H9 (cell line): ENCODE measurements around the gene PCDH9. TPM values are rescaled to one million over a fixed set of nuclear protein-coding genes. Genes with fewer than 3 reads are reported as not detected.
"Not testable (repeated sequence)": the region's sequence is repeated elsewhere in the genome, so short reads cannot be mapped to it uniquely, and the experiment has no call there.

ENCODE experiments used
- DNase-seq: peaks from one replicate; pipeline ENCODE4 v3.0.0-alpha.2; 2017
- H2AFZ ChIP-seq: one replicate; pipeline ENCODE4 v1.6.1; 2013; ENCODE audit warnings: mild to moderate bottlenecking, low read length, control low read depth, moderate library complexity
- H2AK5ac ChIP-seq: 2 replicates; pipeline ENCODE4 v1.6.1; 2013; ENCODE audit warnings: low read length, control low read depth, mixed read lengths; ENCODE audit not compliant: insufficient read length
- H2BK120ac ChIP-seq: one replicate; pipeline ENCODE4 v1.6.1; 2013; ENCODE audit warnings: low read depth, mild to moderate bottlenecking, low read length, control low read depth, inconsistent platforms; ENCODE audit not compliant: poor library complexity, severe bottlenecking
- H2BK12ac ChIP-seq: 2 replicates; pipeline ENCODE4 v1.6.1; 2013; ENCODE audit warnings: low read length, control low read depth, mixed read lengths, low read depth; ENCODE audit not compliant: insufficient read length
- H2BK15ac ChIP-seq: 2 replicates; pipeline ENCODE4 v1.6.1; 2013; ENCODE audit warnings: low read depth, low read length, control low read depth
- H2BK20ac ChIP-seq: one replicate; pipeline ENCODE4 v1.6.1; 2013; ENCODE audit warnings: low read depth, mild to moderate bottlenecking, low read length, control low read depth, inconsistent platforms; ENCODE audit not compliant: poor library complexity, severe bottlenecking
- H2BK5ac ChIP-seq: 2 replicates; pipeline ENCODE4 v1.6.1; 2013; ENCODE audit warnings: low read length, control low read depth, mixed read lengths; ENCODE audit not compliant: insufficient read length
- H3K14ac ChIP-seq: 2 replicates; pipeline ENCODE4 v1.6.1; 2013; ENCODE audit warnings: low read length, control low read depth; ENCODE audit not compliant: insufficient read depth
- H3K18ac ChIP-seq: 2 replicates; pipeline ENCODE4 v1.6.1; 2013; ENCODE audit warnings: low read depth, mild to moderate bottlenecking, mixed read lengths, low read length, control low read depth; ENCODE audit not compliant: insufficient read length
- H3K23ac ChIP-seq: 2 replicates; pipeline ENCODE4 v1.6.1; 2013; ENCODE audit warnings: low read length, control low read depth, mixed read lengths, low read depth; ENCODE audit not compliant: insufficient read length
- H3K23me2 ChIP-seq: 2 replicates; pipeline ENCODE4 v1.6.1; 2013; ENCODE audit warnings: low read depth, mild to moderate bottlenecking, mixed read lengths, low read length, control low read depth; ENCODE audit not compliant: insufficient read length, poor library complexity, severe bottlenecking
- H3K27ac ChIP-seq: 2 replicates; pipeline ENCODE4 v1.5.1; 2013; ENCODE audit warnings: low read length, control low read depth, mixed read lengths, low read depth; ENCODE audit not compliant: insufficient read length
- H3K27me3 ChIP-seq: 2 replicates; pipeline ENCODE4 v1.6.1; 2013; ENCODE audit warnings: low read length, control low read depth, inconsistent platforms; ENCODE audit not compliant: insufficient read depth
- H3K4ac ChIP-seq: 2 replicates; pipeline ENCODE4 v1.6.1; 2013; ENCODE audit warnings: low read depth, mild to moderate bottlenecking, control low read depth, inconsistent platforms, low read length, moderate library complexity
- H3K4me1 ChIP-seq: 2 replicates; pipeline ENCODE4 v1.6.1; 2013; ENCODE audit warnings: low read length, control low read depth, inconsistent platforms; ENCODE audit not compliant: insufficient read depth
- H3K4me2 ChIP-seq: 2 replicates; pipeline ENCODE4 v1.6.1; 2013; ENCODE audit warnings: low read length, control low read depth, mixed read lengths; ENCODE audit not compliant: insufficient read length, insufficient read depth
- H3K56ac ChIP-seq: 2 replicates; pipeline ENCODE4 v1.6.1; 2013; ENCODE audit warnings: low read depth, mild to moderate bottlenecking, mixed read lengths, low read length, control low read depth; ENCODE audit not compliant: insufficient read length
- H3K79me1 ChIP-seq: 2 replicates; pipeline ENCODE4 v1.6.1; 2013; ENCODE audit warnings: low read depth, mild to moderate bottlenecking, moderate library complexity, low read length, control low read depth, inconsistent platforms; ENCODE audit not compliant: insufficient read depth, poor library complexity, severe bottlenecking
- H3K79me2 ChIP-seq: 2 replicates; pipeline ENCODE4 v1.6.1; 2013; ENCODE audit warnings: low read length, control low read depth, inconsistent platforms; ENCODE audit not compliant: insufficient read depth
- H3K9ac ChIP-seq: 2 replicates; pipeline ENCODE4 v1.6.1; 2013; ENCODE audit warnings: low read length, control low read depth, mixed read lengths; ENCODE audit not compliant: insufficient read length; ENCODE audit errors: extremely low read depth
- H3K9me3 ChIP-seq: one replicate; pipeline ENCODE4 v1.6.1; 2013; ENCODE audit warnings: low read depth, low read length, inconsistent platforms; ENCODE audit not compliant: control insufficient read depth
- H3T11ph ChIP-seq: one replicate; pipeline ENCODE4 v1.6.1; 2013; ENCODE audit warnings: mild to moderate bottlenecking, low read length, control low read depth, inconsistent platforms
- H4K20me1 ChIP-seq: one replicate; pipeline ENCODE4 v1.6.1; 2013; ENCODE audit not compliant: control insufficient read depth, insufficient read length, insufficient read depth
- H4K5ac ChIP-seq: 2 replicates; pipeline ENCODE4 v1.6.1; 2013; ENCODE audit warnings: low read depth, mild to moderate bottlenecking, mixed read lengths, low read length, control low read depth; ENCODE audit not compliant: insufficient read length
- H4K8ac ChIP-seq: replicated peaks from 2 replicates; pipeline ENCODE4 v1.6.1; 2013; ENCODE audit warnings: low read length, control low read depth, mixed read lengths, low read depth; ENCODE audit not compliant: insufficient read length
- H4K91ac ChIP-seq: 2 replicates; pipeline ENCODE4 v1.6.1; 2013; ENCODE audit warnings: low read depth, mild to moderate bottlenecking, moderate library complexity, mixed read lengths, low read length, control low read depth; ENCODE audit not compliant: insufficient read length
- H3K27ac Mint-ChIP-seq, 3 experiments: 2 replicates in 2 of 3; 3 replicates in 1 of 3; pipeline ENCODE4 v1.8.0; 2020 to 2021; ENCODE audit warnings: mixed read lengths in 3 of 3, mild to moderate bottlenecking in 1 of 3, moderate library complexity in 1 of 3
- H3K27me3 Mint-ChIP-seq: 2 replicates; pipeline ENCODE4 v1.8.0; 2021; ENCODE audit warnings: low read depth, mild to moderate bottlenecking, moderate library complexity, mixed read lengths
- H3K36me3 Mint-ChIP-seq, 3 experiments: 2 replicates in 2 of 3; 3 replicates in 1 of 3; pipeline ENCODE4 v1.8.0; 2020 to 2021; ENCODE audit warnings: low read depth in 3 of 3, mixed read lengths in 3 of 3; ENCODE audit not compliant: insufficient read depth in 1 of 3
- H3K4me1 Mint-ChIP-seq, 2 experiments: 2 replicates each; pipeline ENCODE4 v1.8.0; 2020; ENCODE audit warnings: mixed read lengths in 2 of 2
- H3K4me3 Mint-ChIP-seq, 2 experiments: 2 replicates in 1 of 2; 3 replicates in 1 of 2; pipeline ENCODE4 v1.8.0; 2020 to 2021; ENCODE audit warnings: mild to moderate bottlenecking in 2 of 2, mixed read lengths in 2 of 2, moderate library complexity in 1 of 2
- H3K9me3 Mint-ChIP-seq, 2 experiments: 2 replicates in 1 of 2; 3 replicates in 1 of 2; pipeline ENCODE4 v1.8.0; 2020; ENCODE audit warnings: mild to moderate bottlenecking in 2 of 2, mixed read lengths in 2 of 2, moderate library complexity in 1 of 2
- CTCF ChIP-seq: fragments of 200-600 bp; sonication (generic); conservative IDR thresholded peaks from 3 replicates; pipeline ENCODE4 v1.8.0; 2021; ENCODE audit warnings: antibody characterized with exemption, mild to moderate bottlenecking
- WGBS: extraction: QIAGEN DNeasy Blood & Tissue Kit; methylation state at CpG from one replicate; pipeline ENCODE4 v1.1.7; 2013; ENCODE audit warnings: missing lambda C conversion rate, low lambda C conversion rate, mixed read lengths; ENCODE audit not compliant: insufficient read length; ENCODE audit errors: extremely low coverage; 5-methylcytosine and 5-hydroxymethylcytosine counted together
- total RNA-seq: library from RNA; stranded (reverse); gene quantifications from 2 replicates; pipeline ENCODE4 v1.2.1, GENCODE V29; 2021

PCDH9 gene
- total RNA-seq, 1 experiment from 2014 or later, result 0.11 TPM

- Histone ChIP-seq H4K5ac (no peak overlapping the region), H3K23me2 (no peaks in the 10 kb centered on the region), H2BK5ac (no peak overlapping the region), H3K14ac (no peak overlapping the region), H2BK15ac (no peak overlapping the region), H3K4ac (no peak overlapping the region), H3K27ac (no peak overlapping the region), H3K79me1 (no peaks in the 10 kb centered on the region), H3K4me1 (no peaks in the 10 kb centered on the region), H3K4me2 (no peak overlapping the region), H2AFZ (no peak overlapping the region), H2BK120ac (no peak overlapping the region), H3K9me3 (no peaks in the 10 kb centered on the region), H3K27me3 (no peaks in the 10 kb centered on the region), H3K18ac (no peak overlapping the region), H3T11ph (no peak overlapping the region), H2BK12ac (no peak overlapping the region), H4K8ac (no peak overlapping the region), H3K56ac (no peak overlapping the region), H4K91ac (no peak overlapping the region), H2AK5ac (no peak overlapping the region), H2BK20ac (no peak overlapping the region), H3K23ac (no peak overlapping the region), H3K79me2 (no peaks in the 10 kb centered on the region), H4K20me1 (no peaks in the 10 kb centered on the region), H3K9ac (no peak overlapping the region)
- Mint-ChIP-seq H3K36me3 (peaks cover 0 to 2% (median 0%) of the 10 kb centered on the region in 3 experiments; a peak in 1 of 7 replicates), H3K4me3 (no peak overlapping the region), H3K9me3 (peaks cover 0 to 4% of the 10 kb centered on the region in 2 experiments; a peak in 1 of 5 replicates), H3K27me3 (no peaks in the 10 kb centered on the region), H3K4me1 (no peaks in the 10 kb centered on the region), H3K27ac (no peak overlapping the region)
- no CpG with 5 or more reads among the region's 10 CpGs for WGBS
- no peak for TF ChIP-seq CTCF
- DNase-seq, result no peak
Observed at GRCh38 chr13:66623129-66623820, 606.9 kb downstream of the PCDH9 start.

- H3K79me2 ChIP-seq, H3K23me2 ChIP-seq, H3K18ac ChIP-seq, H3K9me3 ChIP-seq, H3K27me3 Mint-ChIP-seq, H3K14ac ChIP-seq, H2AK5ac ChIP-seq, H3K4ac ChIP-seq, H4K8ac ChIP-seq, H2BK20ac ChIP-seq, H3K27ac ChIP-seq, H3K4me1 ChIP-seq, H3K27me3 ChIP-seq, H2AFZ ChIP-seq, H4K20me1 ChIP-seq, H2BK12ac ChIP-seq, H2BK5ac ChIP-seq, DNase-seq, H3K79me1 ChIP-seq, H2BK120ac ChIP-seq, H3K9ac ChIP-seq, H3K4me3 Mint-ChIP-seq, H3K56ac ChIP-seq, H4K5ac ChIP-seq, H3T11ph ChIP-seq, H3K36me3 Mint-ChIP-seq, H3K4me2 ChIP-seq, H4K91ac ChIP-seq, H3K23ac ChIP-seq, H3K9me3 Mint-ChIP-seq, H3K27ac Mint-ChIP-seq, H2BK15ac ChIP-seq, H3K4me1 Mint-ChIP-seq: not testable (repeated sequence)
- no CpG with 5 or more reads among the region's 31 CpGs for WGBS
Observed at GRCh38 chr13:66621906-66622447, 608.2 kb downstream of the PCDH9 start.
